ENCODE measurements around the gene EGLN2. TPM values are rescaled to one million over a fixed set of nuclear protein-coding genes. Genes with fewer than 3 reads are reported as not detected.

The EGLN2 gene
- total and polyA plus RNA-seq, 9 of the 15 experiments (the other 6 are each of a cell fraction or from before 2014, with no cell fraction given): 9.6 to 114 (median 71.0) TPM

DNA sequence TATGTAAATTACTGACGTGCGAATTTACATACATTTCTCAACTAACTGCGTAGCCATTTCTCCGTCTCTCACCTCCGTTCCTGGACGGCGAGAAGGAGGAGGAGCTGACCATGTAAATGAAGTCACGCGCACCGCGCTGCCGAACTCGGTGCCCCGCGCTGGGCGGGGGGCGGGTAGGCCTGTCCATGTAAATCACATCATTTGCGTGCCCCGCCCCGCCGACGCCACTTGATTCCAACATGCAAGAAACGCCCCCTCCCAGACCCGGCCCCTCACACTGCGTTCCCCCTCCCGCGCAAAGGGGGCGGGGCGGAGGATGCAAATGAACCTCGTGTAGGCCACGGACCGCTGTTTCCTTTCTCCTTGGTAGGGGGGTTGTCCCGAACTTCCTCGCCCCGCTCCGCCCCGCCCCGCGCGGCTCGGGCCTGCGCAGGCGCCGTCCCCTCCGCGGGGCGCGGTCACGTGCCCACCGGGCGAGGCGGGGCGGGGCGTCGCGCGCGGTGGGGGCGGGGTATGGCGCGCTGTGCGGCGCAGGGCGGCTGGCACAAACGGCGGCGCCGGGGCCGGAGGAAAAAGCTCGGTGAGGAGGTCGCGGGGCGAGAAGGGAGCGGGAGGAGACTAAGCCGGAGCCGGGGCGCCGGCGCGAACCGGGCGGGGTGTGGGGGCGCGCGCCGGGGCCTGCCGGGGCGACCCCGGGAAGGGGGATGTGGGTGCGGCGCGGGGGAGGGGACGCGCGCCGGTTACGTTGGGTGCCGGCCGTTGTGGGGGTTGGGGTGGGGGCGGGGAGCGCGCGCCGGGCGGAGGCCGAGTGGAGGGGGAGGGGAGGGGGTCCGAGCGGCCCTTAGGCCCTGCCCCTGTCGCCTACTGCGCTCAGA, at the start of gene EGLN2 (continued):
- TF ChIP-seq E2F8 (IDR thresholded peaks at IDR 0.05; ENCODE audit: low read depth, partially characterized antibody) (no peak), C11orf30 (IDR thresholded peaks at IDR 0.05; ENCODE audit: low read depth) (no peak), ZNF707 (CRISPR knock-in tag; conservative IDR thresholded peaks at IDR 0.05) (no peak), BRF1 (IDR thresholded peaks at IDR 0.05; ENCODE audit: borderline replicate concordance, extremely low read depth, insufficient read length) (no peak), ZNF134 (CRISPR knock-in tag; conservative IDR thresholded peaks at IDR 0.05) (no peak), HNRNPK (IDR thresholded peaks at IDR 0.05; ENCODE audit: low read depth, low read length, poor library complexity, severe bottlenecking) (no peak), BRD4 (IDR thresholded peaks at IDR 0.05) (no peak), RAD51 (IDR thresholded peaks at IDR 0.05; ENCODE audit: borderline replicate concordance, low read depth) (peak; percentile 72), MAFF (IDR thresholded peaks at IDR 0.05; ENCODE audit: low read length) (no peak), RNF219 (CRISPR knock-in tag; IDR thresholded peaks at IDR 0.05) (no peak), PRDM10 (IDR thresholded peaks at IDR 0.05; ENCODE audit: partially characterized antibody) (peak; percentile 54), ZNF785 (CRISPR knock-in tag; IDR thresholded peaks at IDR 0.05) (no peak)
- TF ChIP-seq, protein P1, sequence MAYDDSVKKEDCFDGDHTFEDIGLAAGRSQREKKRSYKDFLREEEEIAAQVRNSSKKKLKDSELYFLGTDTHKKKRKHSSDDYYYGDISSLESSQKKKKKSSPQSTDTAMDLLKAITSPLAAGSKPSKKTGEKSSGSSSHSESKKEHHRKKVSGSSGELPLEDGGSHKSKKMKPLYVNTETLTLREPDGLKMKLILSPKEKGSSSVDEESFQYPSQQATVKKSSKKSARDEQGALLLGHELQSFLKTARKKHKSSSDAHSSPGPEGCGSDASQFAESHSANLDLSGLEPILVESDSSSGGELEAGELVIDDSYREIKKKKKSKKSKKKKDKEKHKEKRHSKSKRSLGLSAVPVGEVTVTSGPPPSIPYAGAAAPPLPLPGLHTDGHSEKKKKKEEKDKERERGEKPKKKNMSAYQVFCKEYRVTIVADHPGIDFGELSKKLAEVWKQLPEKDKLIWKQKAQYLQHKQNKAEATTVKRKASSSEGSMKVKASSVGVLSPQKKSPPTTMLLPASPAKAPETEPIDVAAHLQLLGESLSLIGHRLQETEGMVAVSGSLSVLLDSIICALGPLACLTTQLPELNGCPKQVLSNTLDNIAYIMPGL (CRISPR knock-in tag; IDR thresholded peaks at IDR 0.05): peak; percentile 1; the same call in 1 of the 2 replicates
- TF ChIP-seq, protein P2, sequence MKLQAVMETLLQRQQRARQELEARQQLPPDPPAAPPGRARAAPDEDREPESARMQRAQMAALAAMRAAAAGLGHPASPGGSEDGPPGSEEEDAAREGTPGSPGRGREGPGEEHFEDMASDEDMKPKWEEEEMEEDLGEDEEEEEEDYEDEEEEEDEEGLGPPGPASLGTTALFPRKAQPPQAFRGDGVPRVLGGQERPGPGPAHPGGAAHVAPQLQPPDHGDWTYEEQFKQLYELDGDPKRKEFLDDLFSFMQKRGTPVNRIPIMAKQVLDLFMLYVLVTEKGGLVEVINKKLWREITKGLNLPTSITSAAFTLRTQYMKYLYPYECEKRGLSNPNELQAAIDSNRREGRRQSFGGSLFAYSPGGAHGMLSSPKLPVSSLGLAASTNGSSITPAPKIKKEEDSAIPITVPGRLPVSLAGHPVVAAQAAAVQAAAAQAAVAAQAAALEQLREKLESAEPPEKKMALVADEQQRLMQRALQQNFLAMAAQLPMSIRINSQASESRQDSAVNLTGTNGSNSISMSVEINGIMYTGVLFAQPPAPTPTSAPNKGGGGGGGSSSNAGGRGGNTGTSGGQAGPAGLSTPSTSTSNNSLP (IDR thresholded peaks at IDR 0.05; ENCODE audit: borderline replicate concordance, low read depth, low read length): peak; percentile 71; the same call in 1 of the 2 replicates

Data from K562 (cell line).